ENCODE measurements around the gene IZUMO4.
"Not testable (repeated sequence)": the region's sequence is repeated elsewhere in the genome, so short reads cannot be mapped to it uniquely, and the experiment has no call there.

IZUMO4 gene

DNA sequence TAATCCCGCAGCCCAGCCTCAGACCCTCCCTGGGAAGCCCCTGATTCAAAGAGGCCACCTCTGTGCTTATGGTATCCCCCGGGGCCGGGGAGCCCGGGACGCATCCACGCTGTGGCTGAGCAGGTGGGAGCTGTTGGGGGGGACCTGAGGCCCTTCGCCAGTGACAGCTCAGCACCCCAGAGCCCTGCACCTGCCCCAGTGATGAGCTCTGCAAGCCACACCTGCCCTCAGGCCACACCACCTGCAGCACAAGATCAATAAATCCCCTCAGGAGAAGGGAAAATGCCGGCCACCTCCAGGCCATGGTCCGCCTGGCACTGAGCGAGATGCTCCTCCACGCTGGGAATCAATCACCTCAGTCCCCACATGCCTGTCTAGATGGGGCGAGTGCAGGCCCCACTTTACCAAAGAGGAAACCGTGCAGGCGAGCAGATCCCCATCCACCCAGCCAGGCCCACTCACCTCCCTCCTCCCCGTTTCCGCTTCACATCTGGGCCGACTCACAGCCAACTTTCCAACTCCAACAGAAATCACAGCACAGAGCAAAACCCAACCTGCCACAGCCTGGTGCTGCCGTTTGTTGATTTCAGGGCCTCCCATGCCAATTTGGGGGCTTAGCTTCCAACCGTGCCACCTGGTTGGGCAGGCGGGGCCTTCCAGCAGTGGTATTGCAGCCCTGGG lies 13.4 kb upstream of the IZUMO4 start:
- peak; percentile 65 for DNase-seq

DNA sequence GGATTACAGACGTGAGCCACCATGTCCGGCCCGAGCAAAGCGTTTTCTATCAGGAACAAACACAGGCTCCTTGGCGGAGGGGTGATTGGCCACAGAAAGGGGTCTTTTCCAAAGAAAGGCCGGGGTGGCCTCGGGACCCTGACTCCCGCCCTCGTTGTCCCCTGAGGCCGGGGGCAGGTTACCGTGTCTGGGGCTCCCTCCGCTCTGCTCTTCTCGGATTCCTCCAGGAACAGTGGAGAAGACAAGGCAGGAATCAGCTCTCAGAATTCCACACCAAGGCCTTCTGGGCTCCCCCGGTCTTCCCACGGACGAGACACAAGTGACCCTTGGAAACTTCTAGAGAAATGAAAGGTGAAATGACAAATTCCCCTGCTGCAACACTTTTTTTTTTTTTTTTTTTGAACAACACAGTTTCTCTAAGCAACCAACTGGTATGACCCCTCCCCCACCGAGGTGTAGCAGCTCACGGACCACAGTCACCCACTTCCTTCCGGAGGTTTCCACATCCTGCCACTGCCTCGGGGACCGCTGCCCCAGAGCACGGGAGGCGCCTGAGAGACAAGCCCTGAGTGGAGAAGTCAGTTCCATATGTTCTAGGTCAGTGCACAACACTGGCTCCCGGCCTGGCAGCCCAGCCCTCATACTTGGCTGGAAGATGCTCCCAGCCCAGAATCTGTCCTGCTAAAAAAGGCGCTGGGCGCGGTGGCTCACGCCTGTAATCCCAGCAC lies 11.6 kb upstream of the IZUMO4 start:
- DNase-seq = peak; percentile 94

DNA sequence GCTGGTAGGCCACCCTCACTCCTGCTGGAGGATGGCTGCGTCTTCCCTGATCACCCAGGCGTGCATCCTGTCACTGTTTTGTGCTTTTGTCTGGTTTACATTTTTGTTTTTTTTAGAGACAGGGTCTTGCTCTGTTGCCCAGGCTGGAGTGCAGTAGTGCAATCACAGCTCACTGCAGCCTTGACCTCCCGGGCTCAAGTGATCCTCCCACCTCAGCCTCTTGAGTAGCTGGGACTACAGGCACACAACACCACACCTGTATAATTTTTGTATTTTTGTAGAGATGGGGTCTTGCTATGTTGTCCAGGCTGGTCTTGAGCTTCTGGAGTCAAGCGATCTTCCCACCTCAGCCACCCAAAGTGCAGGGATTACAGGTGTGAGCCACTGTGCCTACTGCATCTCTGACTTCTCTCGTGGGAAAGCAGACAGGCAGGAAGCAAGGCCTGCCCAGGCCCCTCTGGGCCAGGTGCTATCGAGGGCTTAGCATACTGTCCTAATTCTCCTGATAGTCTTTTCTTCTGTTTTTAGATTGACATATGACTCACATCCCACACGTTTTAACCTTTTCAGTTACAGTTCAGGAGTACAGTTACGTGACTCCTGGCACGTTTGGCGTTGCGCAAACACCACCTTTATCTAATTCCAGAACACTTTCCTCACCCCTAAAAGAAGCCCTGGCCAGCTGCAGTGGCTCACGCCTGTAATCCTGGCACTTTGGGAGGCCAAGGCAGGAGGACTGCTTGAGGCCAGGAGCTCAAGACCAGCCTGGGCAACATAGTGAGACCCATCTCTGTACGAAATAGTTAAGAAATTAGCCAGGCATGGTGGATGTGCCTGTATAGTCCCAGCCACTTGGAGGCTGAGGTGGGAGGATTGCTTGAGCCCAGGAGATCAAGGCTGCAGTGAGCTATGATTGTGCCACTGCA lies 9.8 kb upstream of the IZUMO4 start:
- peak; percentile 42 for DNase-seq

DNA sequence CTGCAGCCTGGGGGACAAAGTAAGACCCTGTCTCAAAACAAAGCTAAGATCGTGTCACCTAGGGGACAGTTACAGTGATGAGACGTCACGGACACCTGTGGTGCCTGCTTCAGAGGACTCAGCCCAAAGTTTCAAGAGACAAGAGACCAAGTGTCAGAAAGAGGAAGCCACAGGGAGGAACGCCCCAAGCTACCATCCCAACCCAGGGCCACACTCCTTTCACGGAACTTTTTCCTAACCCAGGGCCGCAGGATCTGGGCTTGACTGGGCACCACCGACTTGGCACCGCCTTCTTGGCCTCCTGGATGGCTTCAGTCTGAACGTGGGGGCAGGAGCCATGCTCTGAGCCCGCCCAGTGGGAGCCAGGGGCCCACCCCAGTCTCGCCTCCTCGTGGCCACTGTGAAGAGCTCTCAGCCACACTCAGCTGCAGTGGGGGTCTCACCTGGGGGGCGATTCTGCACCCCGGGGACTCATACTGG lies 9.1 kb upstream of the IZUMO4 start:
- DNase-seq = no peak

DNA sequence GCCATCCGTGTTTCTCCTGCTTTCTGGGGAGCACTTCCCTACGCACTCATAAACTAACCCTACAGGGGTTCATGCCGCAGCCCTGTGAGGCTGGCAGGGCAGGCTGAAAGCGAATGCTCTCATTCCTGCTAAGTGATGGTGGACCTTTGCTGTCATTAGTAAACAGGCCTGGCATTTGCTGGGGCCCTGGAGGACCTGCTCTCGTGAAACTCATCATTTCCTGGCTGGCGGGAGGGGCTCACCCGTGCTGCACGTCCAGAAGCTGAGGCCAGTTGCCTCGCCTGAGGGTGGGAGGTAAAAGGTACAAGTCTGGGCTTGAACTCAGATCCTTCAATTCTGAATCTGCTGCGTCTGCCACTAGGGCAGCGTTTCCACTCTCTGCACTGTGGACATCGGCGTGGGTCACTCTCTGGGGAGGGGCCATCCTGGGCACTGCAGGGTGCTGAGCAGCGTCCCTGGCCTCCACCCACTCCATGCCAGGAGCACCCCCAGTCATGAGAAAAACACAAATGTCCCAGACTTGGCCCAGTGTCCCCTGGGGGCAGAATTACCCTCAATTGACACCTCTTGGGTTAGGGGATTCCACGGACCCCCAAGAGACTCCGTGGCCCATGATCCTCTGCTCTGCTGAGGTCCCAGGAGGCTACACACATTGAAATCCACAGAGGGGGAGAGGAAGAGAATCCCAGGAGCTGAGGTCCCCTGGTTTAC lies 7.6 kb upstream of the IZUMO4 start:
- no peak for DNase-seq

DNA sequence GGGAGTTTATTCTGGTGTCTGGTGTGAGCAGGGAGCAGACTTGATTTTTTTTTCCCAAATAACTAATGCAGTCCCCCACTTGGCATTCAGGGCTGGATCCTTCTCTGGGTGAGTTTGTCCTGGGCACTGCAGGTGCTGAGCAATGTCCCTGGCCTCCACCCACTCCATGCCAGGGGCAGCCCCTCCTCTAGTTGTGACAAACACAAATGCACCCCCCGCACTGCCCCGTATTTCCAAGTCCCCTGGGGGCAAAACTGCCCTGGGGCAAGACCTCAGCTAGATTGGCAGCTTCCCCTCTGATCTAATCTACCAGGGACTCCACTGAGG lies 7.0 kb upstream of the IZUMO4 start:
- no peak for DNase-seq

DNA sequence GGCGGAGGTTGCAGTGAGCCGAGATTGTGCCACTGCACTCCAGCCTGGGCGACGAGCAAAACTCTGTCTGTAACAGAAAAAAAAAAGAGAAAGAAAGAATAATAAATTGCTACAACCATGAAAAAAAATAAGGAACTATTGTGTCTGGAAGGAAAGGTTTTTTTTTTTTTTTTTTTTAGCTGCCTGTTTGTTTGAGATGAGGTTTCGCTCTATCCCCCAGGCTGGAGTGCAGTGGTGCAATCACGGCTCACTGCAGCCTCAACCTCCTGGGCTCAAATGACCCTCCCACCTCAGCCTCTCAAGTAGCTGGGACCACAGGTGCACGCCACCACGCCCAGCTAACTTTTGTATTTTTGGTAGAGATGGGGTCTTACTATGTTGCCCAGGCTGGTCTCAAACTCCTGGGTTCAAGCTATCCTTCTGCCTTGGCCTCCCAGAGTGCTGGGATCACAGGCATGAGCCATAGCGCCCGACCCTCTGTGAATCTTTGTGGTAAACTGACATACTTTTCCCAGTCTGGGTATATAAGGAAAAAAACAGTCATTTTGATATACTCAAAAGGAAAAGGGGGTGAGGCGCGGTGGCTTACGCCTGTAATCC lies 4.7 kb upstream of the IZUMO4 start:
- not testable (repeated sequence) for DNase-seq

DNA sequence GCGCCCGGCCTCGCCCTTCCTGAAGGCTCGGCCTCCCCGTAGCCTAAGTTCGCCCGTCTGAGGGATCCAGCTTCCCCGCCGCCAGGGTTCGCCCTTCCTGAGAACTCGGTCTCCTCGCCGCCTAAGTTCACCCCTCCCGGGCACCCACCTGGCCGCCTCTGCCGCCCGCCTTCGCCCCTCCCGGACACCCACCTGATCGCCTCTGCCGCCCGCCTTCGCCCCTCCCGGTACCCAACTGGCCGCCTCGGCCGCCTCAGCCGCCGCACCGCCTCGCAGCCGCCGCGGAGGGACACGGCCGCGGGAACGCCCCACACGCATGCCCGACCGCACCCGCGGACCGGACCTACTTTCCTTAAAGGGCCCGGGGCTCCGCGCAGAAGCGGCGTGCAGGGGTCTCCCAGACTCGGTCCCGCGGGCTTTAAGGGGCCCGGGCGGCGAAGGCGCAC lies 658 bp upstream of the IZUMO4 start, which contains the start of gene MOB3A:
Gene MOB3A, minus strand, starts transcription at position 293 of the 446 bp plus-strand sequence. CDS start 17,766 bp downstream, outside the sequence.
- peak; percentile 86 for DNase-seq

DNA sequence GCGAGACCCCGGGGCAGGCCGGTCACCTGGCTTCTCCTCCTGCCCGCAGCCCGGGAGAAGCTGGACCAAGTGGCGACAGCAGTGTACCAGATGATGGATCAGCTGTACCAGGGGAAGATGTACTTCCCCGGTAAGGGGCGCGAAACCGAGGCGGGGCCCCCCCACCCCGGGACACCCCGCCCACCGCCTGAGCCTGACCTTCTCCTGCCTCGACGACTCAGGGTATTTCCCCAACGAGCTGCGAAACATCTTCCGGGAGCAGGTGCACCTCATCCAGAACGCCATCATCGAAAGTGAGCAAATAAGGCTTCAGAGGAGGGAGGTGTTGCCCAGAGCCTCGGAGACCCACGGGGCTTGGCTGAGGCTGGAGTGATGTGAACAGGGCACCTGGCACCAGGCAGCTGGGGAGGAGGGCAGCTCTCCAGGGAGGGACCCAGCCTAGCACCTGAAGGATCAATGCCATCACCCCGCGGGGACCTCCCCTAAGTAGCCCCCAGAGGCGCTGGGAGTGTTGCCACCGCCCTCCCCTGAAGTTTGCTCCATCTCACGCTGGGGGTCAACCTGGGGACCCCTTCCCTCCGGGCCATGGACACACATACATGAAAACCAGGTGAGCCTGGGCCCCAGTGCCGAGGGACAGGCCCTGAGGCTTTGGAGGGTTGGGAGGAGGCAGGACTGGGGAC lies 629 bp downstream of the IZUMO4 start:
- DNase-seq = peak; percentile 58

DNA sequence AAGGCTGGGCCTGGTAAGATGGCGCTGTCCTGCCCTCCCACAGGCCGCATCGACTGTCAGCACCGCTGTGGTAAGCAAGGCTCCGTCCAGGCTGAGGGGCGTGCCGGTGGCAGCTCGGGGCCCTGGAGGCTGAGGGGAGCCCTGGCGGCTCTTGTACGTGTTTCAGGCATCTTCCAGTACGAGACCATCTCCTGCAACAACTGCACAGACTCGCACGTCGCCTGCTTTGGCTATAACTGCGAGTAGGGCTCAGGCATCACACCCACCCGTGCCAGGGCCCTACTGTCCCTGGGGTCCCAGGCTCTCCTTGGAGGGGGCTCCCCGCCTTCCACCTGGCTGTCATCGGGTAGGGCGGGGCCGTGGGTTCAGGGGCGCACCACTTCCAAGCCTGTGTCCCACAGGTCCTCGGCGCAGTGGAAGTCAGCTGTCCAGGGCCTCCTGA lies 1.2 kb downstream of the IZUMO4 start:
- DNase-seq = no peak

DNA sequence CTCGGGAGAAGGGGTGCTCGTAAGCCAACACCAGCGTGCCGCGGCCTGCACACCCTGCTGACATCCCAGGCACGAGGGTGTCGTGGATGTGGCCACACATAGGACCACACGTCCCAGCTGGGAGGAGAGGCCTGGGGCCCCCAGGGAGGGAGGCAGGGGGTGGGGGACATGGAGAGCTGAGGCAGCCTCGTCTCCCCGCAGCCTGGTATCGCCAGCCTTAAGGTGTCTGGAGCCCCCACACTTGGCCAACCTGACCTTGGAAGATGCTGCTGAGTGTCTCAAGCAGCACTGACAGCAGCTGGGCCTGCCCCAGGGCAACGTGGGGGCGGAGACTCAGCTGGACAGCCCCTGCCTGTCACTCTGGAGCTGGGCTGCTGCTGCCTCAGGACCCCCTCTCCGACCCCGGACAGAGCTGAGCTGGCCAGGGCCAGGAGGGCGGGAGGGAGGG lies 2.4 kb downstream of the IZUMO4 start:
- no peak for DNase-seq

DNA sequence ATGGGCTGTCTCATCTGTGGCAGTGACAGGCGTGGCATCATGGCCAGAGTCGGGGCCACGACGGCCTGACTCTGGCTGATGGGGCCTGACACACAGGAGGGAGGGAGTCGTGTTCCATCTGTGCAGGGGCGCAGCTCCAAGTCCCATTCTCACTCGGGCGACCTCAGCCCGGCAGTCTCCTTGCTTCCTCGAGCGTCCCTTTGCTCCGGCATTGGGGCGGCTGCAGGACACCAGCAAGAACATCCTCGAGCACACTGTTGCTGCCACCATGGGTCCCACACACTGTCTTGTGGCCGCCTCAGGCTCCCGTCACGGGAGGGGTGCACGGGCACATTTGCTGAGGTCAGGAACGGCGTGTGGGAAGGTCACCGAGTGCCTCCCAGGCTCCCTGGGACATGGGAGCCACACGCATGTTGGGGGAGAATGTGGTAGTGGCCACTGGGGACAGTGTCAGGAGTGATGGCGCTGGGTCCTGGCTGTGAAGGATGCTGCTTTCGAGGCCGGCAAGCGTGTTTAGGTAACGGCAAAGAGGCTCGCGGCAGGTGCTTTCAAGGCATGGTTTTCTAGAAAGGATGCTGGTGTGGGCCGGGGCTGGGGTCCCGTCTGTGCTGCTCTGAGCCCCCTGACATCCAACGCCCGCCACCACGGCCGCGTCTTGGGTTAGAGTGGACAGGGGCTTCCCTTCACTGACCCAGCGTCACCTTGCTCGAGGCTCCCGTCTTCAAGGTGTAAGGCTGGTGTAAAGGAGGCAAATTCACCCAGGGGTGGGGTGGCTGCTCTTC lies 3.4 kb downstream of the IZUMO4 start:
- DNase-seq = no peak

DNA sequence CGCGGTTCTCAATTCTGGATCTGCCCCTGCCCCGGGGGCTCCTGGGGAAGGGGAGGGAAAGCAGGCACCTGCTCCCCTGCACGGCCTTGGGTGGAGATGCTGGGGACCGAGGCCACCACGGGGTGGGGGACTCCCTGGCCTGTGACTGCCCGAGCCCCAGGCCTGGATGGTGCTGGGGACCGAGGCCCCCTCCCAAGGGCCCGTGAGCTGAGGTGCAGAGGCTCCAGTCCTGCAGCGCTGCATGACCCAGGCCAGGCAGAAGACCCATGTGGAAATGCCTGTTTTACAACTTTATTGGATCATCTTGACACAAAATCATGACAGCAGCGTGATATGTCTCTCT lies 4.0 kb downstream of the IZUMO4 start:
- no peak for DNase-seq

DNA sequence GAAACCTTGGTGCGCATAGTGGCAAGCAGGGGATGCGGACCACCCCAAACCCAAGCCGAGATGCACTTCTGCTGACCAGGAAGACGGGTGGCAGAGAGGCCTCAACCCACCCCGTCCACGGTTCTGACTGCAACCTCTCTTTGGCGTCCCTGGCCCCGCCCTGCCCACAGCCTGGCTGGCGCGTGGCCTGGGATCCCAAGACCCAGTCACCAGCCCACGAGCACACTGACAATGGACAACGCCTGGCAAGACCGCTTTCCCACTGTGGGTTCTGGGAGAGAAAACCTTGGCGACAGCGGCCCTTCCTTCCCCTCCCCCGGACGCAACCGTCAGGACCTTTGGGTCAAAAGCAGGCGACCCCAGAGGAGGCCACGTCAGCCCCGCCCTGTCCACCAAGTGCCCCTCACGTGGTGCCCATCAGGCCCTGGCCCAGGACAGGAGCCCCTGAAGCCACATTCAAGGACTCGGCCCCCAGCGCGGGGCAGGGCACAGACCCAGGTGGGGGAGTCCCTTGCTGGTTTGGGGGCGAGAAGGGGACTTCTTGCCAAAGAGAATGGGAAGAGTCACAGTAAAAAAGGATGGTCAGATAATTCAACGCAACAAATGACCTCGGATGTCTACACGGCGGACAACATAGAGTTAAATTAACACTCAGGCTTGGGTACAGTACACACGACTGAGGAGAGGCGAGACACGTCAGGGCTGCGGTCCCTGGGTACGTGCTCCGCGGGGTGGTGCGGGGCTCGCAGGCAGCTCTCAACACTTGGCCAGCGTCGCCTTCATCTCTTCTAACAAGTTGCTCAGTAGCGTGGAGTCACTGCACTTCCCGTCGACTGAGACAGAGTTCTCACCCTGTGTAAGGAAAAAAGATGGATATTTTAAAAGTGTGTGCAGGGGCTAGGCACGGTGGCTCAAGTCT lies 5.0 kb downstream of the IZUMO4 start:
- DNase-seq = no peak

DNA sequence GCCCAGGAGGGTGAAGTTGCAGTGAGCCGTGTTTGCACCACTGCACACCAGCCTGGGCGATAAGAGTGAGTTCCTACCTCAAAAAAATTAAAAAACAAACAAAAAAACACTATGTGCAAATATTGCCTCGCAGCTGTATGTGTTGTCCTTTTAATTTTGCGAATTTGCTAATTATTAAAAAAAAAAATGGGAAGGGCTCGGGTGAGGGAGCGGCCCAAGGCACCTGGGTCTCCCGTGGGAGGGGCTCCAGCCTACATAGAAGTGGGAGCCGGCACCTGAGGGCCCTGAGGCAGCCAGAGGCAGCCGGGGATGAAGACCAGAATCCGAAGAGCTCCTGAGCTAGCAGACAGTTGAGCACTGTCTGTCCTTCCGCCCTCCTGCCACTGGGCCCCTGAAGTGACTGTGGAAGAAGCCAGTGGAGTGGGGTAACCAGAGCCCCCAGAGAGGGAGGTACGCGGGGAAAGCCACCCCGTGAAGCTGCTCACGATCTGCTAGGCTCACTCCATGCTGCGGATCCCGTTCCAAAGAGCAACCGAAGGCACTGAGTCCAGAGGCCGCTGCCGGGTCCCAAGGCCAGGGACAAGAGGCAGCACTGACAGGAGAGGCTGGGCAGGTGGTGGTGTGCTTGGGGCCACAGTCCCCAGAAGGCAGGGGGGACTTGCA lies 6.5 kb downstream of the IZUMO4 start:
- DNase-seq = no peak

DNA sequence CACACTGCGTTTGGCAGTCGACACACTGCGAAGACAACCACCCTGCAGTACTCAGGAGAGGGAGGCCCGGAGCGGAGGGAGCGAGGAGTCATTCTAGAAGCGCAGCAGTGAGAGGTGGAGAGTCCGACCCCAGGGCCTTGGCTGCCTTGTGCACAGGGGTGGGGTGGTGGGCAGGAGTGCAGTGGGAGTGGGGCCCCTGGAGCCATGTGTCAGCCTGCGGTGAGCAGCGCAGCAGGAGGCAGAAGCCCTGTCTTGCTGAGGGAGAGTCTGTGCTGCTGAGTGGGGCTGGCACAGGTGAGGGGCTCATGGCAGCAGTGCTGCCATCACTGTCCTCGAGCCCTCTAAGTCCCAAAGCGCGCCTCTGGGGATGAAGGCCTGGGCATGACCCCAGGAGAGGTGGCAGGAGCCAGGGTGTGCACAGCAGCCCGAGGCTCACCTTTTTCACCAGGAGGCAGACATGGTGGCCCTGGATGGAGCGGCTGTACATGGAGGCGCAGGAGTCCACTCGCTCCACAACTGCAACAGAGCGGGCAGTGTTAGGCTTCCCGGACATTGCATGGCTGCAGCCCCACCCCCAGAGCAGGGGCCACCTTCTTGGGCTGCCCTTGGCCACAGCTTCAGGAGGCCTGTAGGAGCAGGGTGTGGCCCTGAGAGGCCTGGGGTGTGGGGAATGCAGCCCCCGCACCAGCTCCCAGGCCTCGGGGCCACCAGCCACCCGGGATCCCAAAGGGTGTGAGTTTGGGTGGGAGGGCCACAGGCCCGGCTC lies 11.7 kb downstream of the IZUMO4 start:
- no peak for DNase-seq

DNA sequence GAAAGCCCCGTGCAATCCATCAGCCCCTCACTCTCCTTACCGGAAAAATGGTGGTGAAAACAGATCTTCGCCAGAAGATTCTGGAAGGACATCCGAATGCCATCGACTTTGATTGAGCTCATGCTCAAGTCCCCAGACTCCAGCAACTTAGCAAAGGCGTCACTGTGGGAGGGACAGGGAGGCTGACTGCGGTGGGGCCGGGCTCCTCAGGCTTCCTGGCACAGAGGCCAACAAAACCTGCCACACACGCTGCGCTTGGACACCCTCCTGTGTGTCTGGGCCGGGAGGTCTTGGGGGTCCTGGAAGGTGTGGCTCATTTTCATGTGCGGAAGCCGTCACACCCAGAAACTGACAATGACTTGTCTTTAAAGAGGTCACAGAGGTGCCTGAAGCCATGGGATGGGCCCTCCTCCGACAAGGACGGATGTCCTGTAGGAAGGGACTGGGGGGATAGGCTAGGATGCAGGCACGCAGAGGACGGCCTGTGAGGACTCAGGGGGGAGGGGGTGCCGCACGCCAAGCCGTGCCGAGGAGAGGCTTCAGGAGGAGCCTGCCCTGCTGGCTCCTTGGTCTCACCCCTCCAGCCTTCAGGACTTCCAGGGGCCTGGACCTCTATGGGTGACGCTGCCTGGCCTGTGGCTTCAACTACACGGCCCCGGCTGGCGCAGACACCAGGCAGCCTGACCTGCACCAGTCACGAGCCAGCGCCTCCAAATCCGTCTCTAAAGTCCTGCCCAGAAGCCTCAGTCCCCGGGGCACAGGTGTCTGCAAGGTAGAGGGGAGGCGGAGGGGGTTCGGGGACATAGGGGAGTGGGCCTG lies 12.5 kb downstream of the IZUMO4 start:
- no peak for DNase-seq

Data from stimulated activated CD4-positive, alpha-beta T cell treated with anti-CD3 and anti-CD28 coated beads, Interleukin-4, amount 100 ng/mL, for 24 hours (primary cell).